GM21423 (cell line): ENCODE results near the gene KLK10.
"Not testable (repeated sequence)": the region's sequence is repeated elsewhere in the genome, so short reads cannot be mapped to it uniquely, and the experiment has no call there.

ENCODE experiments used
- ATAC-seq: cut with Tn5 transposase; IDR thresholded peaks from one replicate; pipeline ENCODE4 v1.9.1; 2021; ENCODE audit warnings: mild to moderate bottlenecking, moderate library complexity; ENCODE audit not compliant: unreplicated experiment

Gene KLK10

DNA sequence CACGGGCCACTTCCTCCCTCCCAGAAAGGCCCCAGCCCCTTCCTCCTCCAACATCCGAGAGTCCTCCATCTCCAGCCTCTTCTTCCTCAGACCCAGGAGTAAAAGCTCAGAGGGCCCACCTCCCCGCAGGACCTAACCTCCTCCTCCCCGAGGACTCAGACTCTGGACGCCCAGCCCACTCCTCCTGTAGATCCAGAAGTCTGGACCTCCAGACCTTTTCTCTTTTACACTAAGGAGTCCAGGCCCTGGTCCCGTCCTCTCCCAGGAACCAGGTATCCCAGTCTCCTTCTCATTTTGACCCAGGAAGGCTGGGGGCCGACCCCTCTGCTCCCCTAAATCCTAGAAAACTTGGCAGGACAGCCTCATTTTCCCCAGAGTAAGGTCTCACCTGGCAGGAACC lies 16.2 kb downstream of the KLK10 start:
- ATAC-seq, result no peak

GRCh38 chr19:51002542-51003311 lies 16.8 kb downstream of the KLK10 start:
- ATAC-seq, result no peak

- ATAC-seq, result no peak
Observed at GRCh38 chr19:51002089-51002532, 17.4 kb downstream of the KLK10 start.

- ATAC-seq, result no peak
Observed at GRCh38 chr19:51001515-51001914, 18.0 kb downstream of the KLK10 start, which contains the start of gene KLK8. TSS of gene KLK8 (minus strand) at chr19:51001604. CDS start at chr19:51001167, 437 bp downstream.

DNA sequence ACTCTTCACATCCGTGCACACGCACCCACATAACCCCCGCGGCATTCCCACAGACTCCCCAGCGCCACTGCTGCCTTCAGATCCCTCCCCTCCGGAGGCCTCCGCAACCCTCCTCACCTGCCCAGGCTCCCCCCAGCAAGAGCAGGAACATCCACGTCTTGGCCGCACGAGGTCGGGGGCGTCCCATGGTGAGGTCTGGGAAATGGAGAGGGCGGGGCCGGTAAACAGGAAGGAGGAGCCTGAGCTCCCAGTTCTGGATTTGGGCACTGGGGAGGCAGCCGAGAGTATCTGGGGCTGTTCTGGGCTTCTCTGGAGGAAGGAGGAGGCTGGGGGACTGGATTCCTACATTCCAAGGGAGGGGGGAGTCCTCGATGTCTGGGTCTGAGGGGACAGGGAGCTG lies 18.5 kb downstream of the KLK10 start:
- no peak for ATAC-seq

DNA sequence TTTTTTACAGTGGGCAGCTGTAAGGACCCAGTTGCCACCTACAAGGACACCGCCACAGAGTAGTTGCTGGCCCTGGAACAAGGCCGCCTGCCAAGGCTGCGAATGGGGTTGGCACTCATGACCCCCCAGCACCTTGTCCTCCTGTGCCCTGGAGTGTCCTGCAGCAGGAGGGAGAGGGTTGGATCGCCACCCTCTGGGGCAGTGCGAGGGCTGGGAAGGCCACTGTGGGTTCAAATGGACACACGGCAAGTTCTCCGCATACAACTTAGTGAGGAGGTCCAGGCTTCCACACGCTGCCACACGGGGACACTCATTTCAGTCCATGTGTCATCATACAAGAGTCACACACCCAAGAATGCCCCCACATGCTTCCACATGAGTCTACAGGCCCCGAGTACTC lies 19.1 kb downstream of the KLK10 start:
- ATAC-seq, result no peak

- no peak for ATAC-seq
Observed at GRCh38 chr19:50998686-50999085, 20.8 kb downstream of the KLK10 start.

DNA sequence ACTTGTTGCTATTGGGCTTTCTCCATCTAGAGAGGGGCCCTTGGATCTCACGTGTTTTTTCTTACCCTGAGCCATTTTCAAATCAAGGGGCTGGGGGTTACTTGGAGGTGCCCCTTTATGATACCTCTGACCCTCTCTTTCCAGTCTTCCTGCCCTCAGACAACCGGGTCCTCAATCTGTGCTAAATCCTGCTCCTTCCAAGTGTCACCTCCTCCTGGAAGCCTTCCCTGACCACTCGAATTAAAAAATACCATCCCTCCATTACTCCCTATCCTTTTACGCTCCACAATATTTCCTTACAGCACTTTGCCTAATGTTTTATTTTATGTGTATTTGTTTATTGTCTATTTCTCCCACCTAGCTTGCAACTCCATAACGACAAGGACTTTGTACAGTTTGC lies 21.4 kb downstream of the KLK10 start:
- ATAC-seq, result no peak

- ATAC-seq, result no peak
Observed at GRCh38 chr19:50994129-50994528, 25.4 kb downstream of the KLK10 start.

- no peak for ATAC-seq
Observed at GRCh38 chr19:50992666-50993035, 26.9 kb downstream of the KLK10 start.

DNA sequence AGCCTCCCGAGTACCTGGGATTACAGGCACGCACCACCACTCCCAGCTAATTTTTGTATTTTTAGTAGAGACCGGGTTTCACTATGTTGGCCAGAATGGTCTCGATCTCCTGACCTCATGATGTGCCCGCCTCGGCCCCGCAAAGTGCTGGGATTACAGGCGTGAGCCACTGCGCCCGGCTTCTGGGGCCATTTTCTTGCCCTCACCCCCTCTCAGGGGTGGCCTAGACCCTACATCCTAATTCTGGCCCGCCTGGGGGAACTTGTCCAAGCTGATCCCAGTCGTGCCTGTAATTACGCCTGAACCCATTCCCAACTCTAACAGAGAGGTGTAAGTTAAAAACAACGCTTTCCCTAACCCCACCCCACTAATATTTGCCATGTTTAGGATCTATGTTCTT lies 35.1 kb downstream of the KLK10 start:
- not testable (repeated sequence) for ATAC-seq

- ATAC-seq, result no peak
Observed at GRCh38 chr19:50983625-50984292, 35.8 kb downstream of the KLK10 start, which contains the start of gene KLK7. TSS of gene KLK7 (minus strand) at chr19:50983917. CDS start at chr19:50982399, 1,518 bp downstream.

DNA sequence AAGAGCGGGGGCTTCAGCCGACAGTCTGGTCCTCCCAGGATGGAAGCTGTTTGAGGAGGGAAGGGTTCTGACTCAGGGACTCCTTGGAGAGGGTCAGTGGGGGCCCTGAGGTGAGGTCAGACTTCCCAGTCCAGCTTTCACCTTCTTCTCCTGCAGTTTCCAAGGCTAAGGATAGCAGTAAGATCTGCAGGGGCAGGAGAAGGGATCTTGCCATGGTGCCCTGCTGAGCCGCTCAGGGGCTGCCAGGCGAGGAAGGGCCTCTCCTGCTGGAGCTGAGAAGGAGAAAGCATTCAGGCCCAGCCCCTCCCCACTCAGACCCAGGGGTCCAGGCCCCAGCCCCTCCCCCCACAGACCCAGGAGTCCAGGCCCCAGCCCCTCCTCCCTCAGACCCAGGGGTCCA lies 37.3 kb downstream of the KLK10 start:
- ATAC-seq, result no peak

DNA sequence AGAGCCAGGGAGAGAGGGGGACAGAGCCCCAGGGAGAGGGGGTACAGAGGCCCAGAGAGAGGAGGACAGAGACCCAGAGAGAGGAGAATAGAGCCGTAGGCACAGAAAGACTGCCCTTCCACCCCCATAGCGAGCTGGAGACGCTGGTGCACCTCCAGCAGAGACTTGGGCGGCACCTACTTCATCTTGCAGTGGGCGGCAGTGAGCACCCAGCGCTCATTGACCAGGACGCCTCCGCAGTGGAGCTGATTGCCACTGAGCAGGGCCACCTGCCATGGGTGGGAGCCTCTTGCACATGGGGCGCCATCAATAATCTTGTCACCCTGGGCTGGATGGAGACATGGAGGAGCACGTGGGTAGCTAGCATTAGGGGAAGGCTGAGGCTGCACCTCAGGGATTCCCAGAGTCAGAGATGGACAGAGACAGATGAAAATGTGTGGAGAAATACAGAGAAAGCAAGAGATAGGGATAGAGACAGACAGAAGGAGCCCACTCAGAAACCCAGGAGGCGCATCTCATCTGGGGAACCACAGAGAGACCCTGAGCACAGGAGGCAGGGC lies 37.8 kb downstream of the KLK10 start:
- ATAC-seq, result no peak

DNA sequence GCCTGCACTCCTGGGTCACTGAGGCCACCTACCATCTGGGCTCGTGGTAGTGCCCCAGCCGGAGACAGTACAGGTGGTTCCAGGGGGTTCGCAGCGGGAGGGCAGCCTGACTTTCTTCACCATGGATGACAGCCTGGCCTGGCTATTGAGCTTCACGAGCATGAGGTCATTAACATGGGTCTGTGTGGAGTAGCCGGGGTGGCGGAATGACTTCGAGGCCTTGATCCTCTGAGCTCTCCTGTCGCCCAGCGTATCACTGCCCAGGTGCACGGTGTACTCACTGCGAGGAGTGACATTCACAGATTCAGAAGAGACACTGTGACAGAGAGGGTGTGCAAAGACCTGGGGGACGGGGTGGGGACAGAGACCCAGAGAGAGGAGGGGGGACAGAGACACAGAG lies 39.3 kb downstream of the KLK10 start:
- ATAC-seq, result no peak

- no peak for ATAC-seq
Observed at GRCh38 chr19:50979758-50980157, 39.8 kb downstream of the KLK10 start.

DNA sequence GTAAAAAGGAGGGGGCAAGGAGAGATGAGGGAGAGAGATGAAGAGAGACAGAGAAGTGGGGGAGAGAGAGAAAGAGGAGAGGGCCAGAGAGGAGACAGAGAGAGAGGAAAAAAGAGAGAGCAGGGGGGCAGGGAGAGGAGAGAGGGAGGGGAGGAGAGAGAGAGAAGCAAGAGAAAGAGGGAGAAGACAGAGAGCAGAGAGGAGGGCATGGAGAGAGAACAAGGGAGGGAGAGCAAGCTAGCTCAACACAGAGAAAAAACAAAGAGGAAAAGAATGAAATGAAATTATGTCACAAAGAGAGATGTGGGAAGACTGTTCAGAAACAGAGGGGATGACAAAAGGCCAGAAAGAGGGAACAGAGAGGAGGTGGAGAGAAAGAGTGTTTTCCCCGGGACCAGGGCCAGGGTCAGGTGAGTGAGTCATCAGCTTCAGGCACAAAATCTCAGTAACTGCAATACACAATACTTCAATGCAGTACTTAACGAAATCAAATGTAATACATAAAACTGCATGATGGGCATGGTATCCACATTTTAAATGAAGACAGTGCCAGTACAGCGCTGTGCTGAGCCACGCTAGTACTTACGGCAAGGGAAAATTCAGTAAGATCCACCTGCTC lies 40.6 kb downstream of the KLK10 start:
- ATAC-seq, result no peak

GRCh38 chr19:50977626-50978025 lies 41.9 kb downstream of the KLK10 start:
- no peak for ATAC-seq

- no peak for ATAC-seq
Observed at GRCh38 chr19:50975766-50976165, 43.7 kb downstream of the KLK10 start.

GRCh38 chr19:50974702-50975556 lies 44.6 kb downstream of the KLK10 start:
- ATAC-seq, result no peak
